ENCODE measurements around the gene NCK1.
"Not testable (repeated sequence)": the region's sequence is repeated elsewhere in the genome, so short reads cannot be mapped to it uniquely, and the experiment has no call there.

The NCK1 gene

DNA sequence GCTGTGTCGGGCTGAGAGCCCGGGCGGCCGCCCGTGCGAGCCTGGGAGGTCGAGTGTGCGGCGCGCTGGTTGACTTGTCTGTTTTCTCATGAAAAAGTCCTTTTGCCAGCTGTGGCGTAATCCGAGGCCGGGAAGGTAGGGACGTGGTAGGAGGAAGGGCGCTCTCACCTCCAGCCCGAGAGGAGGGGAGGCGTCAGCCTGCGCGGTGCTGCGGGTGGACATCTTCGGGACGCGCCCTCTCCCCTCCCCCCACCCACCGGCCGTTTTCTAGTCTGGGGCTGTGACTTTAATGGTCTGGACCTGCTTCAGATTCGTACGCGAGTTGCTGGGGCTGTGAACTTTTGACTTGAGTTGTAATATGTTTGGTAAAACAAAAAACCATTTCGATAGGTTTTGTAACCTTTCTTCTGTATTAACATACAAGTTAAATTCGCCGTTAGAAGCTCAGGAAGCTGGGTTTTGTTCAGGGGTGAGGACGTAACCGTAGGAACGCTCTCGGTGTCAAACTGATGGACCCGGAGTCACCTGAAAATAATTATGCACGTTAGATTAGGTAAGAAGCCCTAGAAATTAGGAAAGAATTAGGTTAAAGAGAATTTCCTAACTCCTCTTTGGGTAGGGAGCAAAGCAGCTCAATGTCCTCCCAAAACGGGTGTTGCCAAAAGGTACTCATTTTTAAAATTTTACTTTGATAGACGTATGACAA, 762 bp downstream of the NCK1 start:
- peak; percentile 61 for DNase-seq

DNA sequence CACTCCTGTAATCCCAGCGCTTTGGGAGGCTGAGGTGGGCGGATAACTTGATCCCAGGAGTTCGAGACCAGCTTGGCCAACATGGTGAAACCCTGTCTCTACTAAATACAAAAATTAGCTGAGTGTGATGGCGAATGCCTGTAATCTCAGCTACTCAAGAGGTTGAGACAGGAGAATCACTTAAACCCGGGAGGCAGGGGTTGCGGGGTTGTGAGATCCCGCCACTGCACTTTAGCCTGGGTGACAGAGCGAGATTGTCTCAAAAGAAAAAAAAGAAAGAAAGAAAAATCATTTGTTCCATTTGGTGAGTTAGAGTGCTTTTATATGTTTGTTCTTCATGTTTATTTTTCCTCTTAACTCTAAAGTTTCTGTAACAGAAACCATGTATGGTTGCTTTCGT, 7.3 kb downstream of the NCK1 start:
- DNase-seq, result no peak

DNA sequence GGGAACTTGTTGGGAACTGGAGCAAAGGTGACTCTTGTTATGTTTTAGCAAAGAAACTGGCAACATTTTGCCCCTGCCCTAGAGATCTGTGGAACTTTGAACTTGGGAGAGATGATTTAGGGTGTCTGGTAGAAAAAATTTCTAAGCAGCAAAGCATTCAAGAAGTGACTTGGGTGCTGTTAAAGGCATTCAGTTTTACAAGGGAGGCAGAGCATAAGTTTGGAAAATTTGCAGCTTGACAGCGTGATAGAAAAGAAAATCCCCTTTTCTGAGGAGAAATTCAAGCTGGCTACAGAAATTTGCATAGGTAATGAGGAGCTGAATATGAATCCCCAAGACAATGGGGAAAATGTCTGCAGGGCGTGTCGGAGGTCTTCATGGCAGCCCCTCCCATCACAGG, 10.2 kb downstream of the NCK1 start:
- DNase-seq, result not testable (repeated sequence)

DNA sequence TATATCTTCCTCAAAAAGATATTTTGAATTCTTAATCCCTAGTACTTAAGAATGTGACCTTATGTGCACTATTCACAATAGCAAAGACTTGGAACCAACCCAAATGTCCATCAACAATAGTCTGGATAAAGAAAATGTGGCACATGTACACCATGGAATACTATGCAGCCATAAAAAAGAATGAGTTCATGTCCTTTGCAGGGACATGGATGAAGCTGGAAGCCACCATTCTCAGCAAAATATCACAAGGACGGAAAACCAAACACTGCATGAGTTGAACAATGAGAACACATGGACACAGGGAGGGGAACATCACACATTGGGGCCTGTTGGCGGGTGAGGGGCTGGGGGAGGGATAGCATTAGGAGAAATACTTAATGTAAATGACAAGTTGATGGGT, 17.5 kb downstream of the NCK1 start:
- not testable (repeated sequence) for DNase-seq

DNA sequence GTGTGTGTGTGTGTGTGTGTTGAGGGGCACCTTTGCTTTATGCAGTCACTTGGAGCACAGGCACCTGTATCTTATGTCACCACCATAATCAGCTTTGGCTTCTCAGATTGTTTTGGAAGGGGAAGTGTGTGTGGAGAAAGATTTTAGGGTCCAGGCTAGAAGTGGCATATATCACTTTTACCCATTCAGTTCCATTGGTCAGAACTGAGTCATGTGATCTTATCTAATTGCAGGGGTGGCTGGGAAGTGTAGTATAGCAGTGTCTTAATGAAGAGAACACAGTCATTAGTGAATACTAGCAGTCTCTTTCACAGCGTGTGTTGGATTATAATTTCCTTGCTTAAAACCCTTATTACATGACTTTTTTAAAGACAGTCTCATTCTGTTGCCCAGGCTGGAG, 20.6 kb downstream of the NCK1 start:
- no peak for DNase-seq

DNA sequence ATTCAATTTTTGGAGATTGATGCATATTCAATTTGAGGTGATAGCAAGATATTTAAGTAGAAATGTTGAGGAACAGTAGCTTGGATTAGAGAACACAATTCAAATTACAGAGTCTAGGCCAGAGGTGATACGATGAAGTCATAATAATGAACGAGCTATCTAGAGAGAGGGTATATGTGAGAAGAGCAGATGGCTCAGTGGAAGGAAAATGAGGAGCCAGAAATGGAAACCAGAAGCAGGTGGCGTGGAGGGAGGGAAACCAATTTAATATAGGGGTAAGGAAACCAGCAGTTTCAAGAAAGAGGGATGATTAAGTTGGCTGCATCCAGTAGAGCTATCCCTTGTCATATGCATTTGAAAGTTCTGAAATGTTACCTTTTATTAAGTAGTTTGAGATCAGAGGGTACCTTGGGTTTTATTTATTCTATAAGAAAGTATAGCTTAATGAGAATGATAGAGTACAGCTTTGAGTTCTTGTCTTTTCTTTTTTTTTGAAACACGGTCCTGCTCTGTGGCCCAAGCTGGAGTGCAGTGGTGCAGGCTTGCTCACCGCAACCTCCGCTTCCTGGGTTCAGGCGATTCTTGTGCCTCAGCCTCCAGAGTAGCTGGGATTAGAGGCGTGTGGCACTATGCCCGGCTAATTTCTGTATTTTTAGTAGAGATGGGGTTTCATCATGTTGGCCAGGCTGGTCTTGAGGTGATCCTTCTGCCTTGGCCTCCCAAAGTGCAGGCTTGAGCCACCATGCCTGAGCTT, 22.1 kb downstream of the NCK1 start:
- DNase-seq, result peak; percentile 10

DNA sequence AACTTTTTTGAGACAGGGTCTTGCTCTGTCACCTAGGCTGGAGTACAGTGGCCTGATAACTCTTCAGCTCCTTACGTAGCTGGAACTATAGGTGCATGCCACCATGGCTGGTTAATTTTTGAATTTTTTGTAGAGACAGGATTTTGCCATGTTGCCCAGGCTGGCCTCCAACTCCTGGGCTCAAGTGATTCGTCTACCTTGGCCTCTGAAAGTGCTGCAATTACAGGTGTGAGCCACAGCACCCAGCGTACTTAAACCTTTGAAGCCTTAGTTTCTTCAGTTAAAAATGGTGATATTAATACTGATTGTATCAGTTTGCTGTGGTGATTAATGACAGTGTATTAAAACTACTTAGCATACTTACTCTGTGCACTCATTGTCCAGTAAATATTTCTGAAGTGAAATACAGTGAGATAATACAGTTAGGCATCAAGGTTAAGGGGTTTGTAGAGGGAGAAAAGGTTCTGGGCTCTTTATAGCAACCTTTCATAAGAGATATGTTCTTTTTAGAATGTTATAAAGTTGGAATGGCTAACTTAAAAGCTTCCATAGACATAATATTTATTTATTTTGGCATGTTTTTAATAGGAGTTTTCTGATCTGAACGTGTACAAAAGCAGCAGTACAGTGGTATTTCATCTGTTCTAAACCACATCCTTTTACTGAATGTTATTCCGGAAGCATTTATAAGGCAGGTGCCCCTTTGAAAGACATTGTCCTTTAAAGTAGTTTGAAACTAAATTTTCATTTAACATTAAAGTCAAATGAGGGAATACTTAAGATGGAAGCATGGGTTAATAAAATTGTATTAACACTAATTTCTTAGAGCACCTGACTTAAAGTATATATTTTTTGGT, 23.6 kb downstream of the NCK1 start:
- DNase-seq, result no peak

DNA sequence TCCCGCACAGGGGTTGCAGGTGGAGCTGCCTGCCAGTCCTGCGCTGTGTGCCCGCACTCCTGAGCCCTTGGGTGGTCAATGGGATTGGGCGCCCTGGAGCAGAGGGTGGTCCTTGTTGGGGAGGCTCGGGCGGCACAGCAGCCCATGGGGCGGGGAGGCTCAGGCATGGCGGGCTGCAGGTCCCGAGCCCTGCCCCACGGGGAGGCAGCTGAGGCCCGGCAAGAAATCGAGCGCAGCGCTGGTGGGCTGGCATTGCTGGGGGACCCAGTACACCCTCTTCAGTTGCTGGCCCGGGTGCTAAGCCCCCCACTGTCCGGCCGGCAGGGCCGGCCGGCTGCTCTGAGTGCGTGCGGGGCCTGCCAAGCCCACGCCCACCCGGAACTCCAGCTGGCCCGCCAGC, 27.9 kb downstream of the NCK1 start:
- DNase-seq, result no peak

DNA sequence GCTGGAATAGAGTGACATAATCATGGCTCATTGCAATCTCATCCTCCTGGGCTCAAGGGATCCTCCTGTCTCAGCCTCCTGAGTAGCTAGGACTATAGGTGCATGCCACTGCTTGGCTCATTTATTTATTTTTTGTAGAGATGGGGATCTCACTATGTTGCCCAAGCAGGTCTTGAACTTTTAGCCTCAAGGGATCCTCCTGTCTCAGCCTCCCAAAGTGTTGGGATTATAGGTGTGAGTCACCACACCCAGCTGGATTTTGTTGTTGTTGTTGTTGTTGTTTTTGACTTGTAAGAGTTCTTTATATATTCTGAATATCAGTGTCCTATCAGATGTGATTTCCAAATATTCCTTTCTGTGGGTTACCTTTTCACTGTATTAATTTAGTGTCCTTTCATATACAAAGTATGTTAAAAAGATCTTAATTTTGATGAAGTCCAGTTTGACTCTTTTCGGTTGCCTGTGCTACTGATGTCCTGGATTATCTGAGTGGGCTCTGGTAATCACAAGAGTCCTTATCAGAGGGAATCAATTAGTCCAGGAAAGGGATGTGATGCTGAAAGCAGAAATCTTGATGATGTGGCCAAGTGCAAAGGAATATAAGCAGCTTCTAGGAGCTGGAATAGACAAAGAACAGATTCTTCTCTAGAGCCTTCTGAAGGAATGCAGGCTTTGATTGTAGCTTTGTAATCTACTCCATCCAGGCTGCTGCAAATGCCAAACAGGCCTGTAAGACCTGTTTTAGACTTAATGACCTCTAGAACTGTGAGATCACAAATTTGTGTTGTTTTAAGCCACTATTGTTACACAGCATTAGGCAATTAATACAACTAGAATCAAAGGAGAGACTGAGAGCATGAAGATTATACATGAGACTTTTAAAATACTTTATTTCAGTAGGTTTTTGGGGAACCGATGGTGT, 30.2 kb downstream of the NCK1 start:
- DNase-seq, result no peak

DNA sequence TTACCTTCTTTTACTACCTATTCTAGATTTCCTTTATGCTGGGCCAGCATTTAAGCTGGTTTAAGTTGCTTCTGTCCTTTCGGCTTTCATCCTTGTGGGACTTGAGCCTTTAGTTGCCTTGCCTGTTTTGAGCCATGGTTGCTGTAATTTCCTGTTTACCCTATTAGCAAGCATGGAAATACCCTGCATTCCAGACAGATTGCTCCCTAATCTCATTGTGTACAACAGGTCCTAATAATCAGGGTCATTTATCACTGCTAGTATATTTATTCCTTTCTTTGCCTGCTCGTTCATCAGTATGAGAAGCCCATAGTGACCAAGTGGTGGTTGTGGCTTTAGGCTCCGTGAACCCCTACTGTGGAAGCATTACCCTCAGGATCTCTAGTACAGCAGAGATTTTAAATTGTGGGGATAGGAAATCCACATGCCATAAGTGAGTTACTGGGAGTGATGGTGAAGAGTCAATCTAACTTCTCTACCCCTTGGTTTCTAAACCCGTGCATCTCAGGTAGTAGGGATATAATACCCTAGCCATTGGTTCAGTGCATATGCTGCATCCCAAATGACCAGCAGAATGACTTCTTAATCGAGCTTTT, 31.9 kb downstream of the NCK1 start:
- no peak for DNase-seq

DNA sequence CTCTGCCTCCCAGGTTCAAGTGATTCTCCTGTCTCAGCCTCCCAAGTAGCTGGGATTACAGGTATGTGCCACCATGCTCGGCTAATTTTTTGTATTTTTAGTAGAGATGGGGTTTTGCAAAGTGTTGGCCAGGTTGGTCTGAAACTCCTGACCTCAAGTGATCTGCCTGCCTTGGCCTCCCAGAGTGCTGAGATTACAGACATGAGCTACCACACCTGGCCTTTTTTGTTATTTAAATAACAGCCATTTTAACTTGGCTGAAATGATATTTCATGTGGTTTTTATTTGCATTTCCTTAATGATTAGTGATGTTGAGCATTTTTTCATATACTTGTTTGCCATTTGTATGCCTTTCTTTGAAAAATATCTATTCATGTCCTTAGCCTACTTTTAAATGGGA, 35.2 kb downstream of the NCK1 start:
- not testable (repeated sequence) for DNase-seq

DNA sequence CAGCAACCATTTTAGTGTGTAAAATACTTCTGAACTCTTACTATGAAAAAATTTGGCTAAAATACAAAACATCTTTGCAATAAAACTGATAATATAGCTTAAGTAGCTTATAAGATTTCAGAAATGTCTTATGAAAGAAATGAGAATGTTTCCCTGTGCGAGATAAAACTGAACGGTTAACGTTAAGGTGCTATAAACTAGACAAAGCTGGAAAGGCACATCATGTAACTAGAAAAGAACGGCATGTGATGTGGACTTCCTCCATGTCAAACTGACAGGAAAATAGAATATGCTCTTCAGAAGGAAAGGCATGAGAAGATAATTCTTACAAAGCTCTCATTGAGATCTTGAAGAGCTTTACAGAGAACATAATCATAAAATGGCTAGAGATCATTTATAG, 36.5 kb downstream of the NCK1 start:
- no peak for DNase-seq

DNA sequence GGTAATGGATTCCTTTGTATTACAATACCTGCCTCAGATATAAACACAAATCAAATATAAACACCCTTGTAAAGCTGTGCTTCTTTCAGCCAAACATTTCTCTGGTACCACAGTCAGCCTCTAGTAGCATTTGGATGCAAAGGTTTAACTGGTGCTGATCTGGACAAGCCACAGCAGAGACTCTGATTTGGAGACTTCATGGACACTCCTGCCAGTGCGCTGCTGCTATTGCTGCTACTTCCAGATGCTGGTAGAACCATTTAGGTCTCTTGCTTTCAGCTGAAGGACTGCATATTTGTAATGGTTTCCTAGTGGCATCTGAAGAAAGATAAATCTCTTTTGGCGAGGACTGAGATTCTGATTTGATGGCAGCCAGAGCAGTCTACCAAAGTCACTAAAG, 36.9 kb downstream of the NCK1 start:
- no peak for DNase-seq

DNA sequence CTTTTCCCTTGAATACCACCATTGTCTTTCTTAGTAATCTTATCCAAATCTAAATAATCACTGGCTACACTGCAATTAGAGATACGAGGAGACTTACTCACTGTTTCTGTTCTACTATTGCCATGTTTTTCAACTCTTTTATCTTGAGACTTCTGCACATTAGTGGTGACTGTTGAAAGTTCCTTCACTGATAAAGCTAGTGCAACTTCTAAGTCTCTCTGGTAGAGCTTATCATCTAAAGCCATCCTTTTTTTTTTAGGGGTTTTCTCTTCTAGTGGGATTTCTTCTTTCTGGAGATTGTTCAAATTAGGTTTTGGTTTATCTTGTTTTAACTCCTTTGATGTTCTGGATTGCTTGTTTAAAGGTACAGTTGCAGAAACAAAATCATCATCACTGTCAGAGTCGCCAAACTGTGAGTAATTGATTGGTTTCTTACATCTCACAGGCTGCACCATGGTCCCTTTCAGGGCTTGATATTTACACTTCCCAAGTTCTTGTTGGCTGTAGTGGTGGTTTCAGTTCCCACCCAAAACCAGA, 37.7 kb downstream of the NCK1 start:
- DNase-seq, result no peak

DNA sequence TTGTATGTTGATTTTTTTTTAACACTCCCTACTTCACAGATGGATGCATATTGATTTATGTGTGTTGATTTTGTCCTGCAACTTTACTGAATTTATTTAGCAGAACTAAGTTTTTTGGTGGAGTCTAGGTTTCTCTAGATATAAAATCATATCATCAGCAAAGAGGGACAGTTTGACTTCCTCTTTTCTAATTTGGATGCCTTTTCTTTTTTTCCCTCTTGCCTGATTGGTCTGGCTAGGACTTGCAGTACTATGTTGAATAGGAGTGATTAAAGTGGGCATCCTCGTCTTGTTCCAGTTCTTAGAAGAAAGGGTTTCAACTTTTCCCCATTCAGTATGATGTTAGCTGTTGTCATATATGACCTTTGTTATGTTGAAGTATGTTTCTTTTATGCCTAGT, 38.7 kb downstream of the NCK1 start:
- not testable (repeated sequence) for DNase-seq

DNA sequence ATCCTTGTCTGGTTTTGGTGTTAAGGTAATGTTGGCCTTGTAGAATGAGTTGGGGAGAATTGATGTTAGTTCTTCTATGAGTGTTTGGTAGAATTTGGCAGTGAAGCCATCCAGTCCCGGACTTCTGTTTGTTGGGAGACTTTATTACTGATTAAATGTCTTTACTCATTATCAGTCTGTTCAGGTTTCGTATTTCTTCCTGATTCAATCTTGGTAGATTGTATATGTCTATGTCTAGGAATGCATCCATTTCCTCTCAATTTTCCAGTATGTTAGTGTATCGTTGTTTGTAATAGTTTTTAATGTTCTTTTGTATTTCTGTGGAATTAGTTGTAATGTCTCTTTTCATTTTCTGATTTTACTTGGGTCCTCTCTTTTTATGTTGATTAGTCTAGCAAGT, 39.4 kb downstream of the NCK1 start:
- DNase-seq, result no peak

DNA sequence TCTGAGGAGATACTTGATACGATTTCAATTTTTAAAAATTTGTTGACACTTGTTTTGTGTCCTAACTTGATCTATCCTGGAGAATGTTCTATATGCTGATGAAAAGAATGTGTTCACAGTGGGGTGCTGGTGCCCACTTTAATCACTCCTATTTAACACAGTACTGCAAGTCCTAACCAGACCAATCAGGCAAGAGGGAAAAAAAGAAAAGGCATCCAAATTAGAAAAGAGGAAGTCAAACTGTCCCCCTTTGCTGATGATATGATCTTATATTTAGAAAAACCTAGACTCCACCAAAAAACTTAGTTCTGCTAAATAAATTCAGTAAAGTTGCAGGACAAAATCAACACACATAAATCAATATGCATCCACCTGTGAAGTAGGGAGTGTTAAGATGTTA, 40.5 kb downstream of the NCK1 start:
- not testable (repeated sequence) for DNase-seq

DNA sequence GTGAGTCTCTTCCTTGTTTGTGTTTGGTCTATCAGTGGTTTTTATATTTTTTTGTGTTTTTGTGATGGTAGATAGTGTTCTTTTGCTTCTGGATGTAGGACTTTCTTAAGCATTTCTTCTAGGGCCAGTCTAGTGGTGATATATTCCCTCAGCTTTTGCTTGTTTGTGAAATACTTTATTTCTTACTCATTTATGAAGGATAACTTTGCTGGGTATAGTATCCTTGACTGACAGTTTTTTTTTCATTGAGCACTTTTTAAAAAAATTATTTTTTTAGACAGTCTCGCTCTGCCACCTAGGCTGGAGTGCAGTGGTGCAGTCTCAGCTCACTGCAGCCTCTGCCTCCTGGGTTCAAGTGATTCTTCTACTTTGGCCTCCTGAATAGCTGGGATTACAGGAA, 41.9 kb downstream of the NCK1 start:
- DNase-seq, result no peak

DNA sequence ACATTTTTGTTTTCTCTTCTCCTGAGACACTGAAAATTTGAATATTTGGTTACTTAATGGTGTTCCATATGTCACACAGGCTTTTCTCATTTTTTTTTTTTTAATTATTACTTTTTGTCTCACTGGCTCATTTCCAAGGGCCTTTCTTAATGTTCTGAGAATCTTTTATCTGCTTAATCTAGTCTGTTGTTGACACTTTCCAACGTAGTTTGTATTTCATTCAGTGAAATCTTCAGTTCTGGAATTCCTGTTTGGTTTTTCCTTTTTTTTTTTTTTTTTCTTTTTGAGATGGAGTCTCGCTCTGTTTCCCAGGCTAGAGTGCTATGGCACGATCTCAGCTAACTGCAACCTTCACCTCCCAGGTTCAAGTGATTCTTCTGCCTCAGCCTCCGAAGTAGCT, 42.7 kb downstream of the NCK1 start:
- DNase-seq, result no peak

DNA sequence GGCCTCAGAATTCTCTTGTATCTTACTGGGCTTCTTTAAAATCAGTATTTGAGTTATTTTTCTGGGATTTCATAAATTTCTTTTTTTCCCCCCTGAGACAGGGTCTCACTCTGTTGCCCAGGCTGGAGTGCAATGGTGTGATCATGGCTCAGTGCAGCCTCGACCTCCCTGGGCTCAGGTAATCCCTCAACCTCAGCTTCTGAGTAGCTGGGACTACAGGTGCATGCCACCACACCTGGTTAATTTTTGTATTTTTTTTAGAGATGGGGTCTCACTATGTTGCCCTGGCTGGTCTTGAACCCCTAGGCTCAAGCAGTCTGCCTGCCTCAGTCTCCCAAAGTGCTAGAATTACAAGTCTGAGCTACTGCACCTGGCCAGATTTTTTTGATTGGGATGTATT, 43.5 kb downstream of the NCK1 start:
- DNase-seq, result no peak

DNA sequence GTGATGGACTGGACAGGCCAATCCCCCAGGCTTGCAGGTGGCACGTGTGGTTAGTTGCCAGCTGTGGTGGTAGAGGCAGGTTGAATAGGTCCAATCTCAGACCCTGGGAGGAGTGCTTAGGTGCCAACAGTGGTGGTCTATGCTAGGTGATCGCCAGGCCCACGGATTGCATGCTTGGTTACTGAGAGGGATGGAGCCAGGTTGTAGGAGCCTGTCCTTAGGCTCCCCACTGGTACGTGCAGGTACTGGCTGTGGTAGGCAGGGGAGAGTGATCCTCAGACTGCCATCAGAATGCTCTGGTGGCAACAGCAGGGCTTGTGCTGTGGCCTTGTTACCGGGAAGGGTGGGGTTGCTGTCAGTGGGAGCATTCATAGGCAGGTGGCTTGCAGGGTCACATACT, 44.7 kb downstream of the NCK1 start:
- no peak for DNase-seq

DNA sequence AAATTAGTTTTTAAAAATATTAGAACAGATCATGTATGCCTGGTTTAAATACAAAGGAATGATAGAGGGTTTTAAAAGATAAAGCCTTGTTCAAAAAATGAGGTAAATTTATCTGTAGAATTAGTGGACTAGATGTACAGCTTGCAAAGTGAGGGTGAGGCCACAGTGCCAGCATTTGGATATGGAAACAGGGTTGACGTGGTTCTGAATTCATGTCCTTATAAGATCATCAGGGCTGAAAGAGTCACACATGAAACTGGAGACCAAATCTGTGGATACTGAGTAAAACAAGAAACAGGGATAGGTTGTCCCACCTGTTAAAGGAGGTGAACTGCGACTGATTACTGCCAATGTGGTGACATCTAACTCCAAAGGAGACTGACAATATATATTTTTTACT, 46.3 kb downstream of the NCK1 start:
- no peak for DNase-seq

Measured in NCI-H1092 (cell line).